Activated T-cell treated with anti-CD3 and anti-CD28 coated beads, Interleukin-2, amount 50 U/mL, for 24 hours (primary cell): ENCODE data around the gene CBX2.

ENCODE experiments used
- DNase-seq: peaks from one replicate; pipeline ENCODE4 v3.0.0-alpha.2; 2020
- H3K27ac Mint-ChIP-seq: 2 replicates; pipeline ENCODE4 v1.8.0; 2020; ENCODE audit warnings: mild to moderate bottlenecking, mixed read lengths
- H3K27me3 Mint-ChIP-seq: 2 replicates; pipeline ENCODE4 v1.8.0; 2020; ENCODE audit warnings: mixed read lengths
- H3K36me3 Mint-ChIP-seq: 2 replicates; pipeline ENCODE4 v1.8.0; 2020; ENCODE audit warnings: low read depth, mixed read lengths
- H3K4me1 Mint-ChIP-seq: 2 replicates; pipeline ENCODE4 v1.8.0; 2020; ENCODE audit warnings: low read depth, mixed read lengths
- H3K4me3 Mint-ChIP-seq: 2 replicates; pipeline ENCODE4 v1.8.0; 2020; ENCODE audit warnings: mild to moderate bottlenecking, moderate library complexity, mixed read lengths
- H3K9me3 Mint-ChIP-seq: 2 replicates; pipeline ENCODE4 v1.8.0; 2020; ENCODE audit warnings: mixed read lengths

CBX2 gene

GRCh38 chr17:79739148-79740062, 38.5 kb upstream of the CBX2 start:
- peaks cover 43% of the 10 kb centered on the region for H3K27me3 Mint-ChIP-seq
- H3K36me3 Mint-ChIP-seq, result no peaks in the 10 kb centered on the region
- no peak overlapping the region for H3K4me3 Mint-ChIP-seq
- H3K4me1 Mint-ChIP-seq, result no peaks in the 10 kb centered on the region
- DNase-seq, result no peak
- no peak overlapping the region for H3K27ac Mint-ChIP-seq
- H3K9me3 Mint-ChIP-seq, result no peaks in the 10 kb centered on the region

- no peak overlapping the region for H3K27ac Mint-ChIP-seq
- peaks cover 45% of the 10 kb centered on the region for H3K27me3 Mint-ChIP-seq
- no peak overlapping the region for H3K4me3 Mint-ChIP-seq
- no peaks in the 10 kb centered on the region for H3K9me3 Mint-ChIP-seq
- no peak for DNase-seq
- H3K36me3 Mint-ChIP-seq, result no peaks in the 10 kb centered on the region
- peaks cover 2% of the 10 kb centered on the region for H3K4me1 Mint-ChIP-seq
These were observed 37.5 kb upstream of the CBX2 start for GRCh38 chr17:79740413-79740812.

GRCh38 chr17:79741401-79741750, 36.6 kb upstream of the CBX2 start:
- no peaks in the 10 kb centered on the region for H3K36me3 Mint-ChIP-seq
- peaks cover 9% of the 10 kb centered on the region for H3K4me1 Mint-ChIP-seq
- H3K27ac Mint-ChIP-seq, result no peak overlapping the region
- H3K4me3 Mint-ChIP-seq, result no peak overlapping the region
- peaks cover 47% of the 10 kb centered on the region for H3K27me3 Mint-ChIP-seq
- no peaks in the 10 kb centered on the region for H3K9me3 Mint-ChIP-seq
- no peak for DNase-seq

GRCh38 chr17:79741751-79742588, 36.0 kb upstream of the CBX2 start:
- H3K27ac Mint-ChIP-seq, result no peak overlapping the region
- H3K4me3 Mint-ChIP-seq, result no peak overlapping the region
- peaks cover 48% of the 10 kb centered on the region for H3K27me3 Mint-ChIP-seq
- no peaks in the 10 kb centered on the region for H3K36me3 Mint-ChIP-seq
- peak; percentile 85 for DNase-seq
- peaks cover 13% of the 10 kb centered on the region for H3K4me1 Mint-ChIP-seq
- no peaks in the 10 kb centered on the region for H3K9me3 Mint-ChIP-seq

- H3K27me3 Mint-ChIP-seq, result peaks cover 53% of the 10 kb centered on the region
- H3K4me3 Mint-ChIP-seq, result no peak overlapping the region
- H3K9me3 Mint-ChIP-seq, result no peaks in the 10 kb centered on the region
- DNase-seq, result no peak
- no peak overlapping the region for H3K27ac Mint-ChIP-seq
- no peaks in the 10 kb centered on the region for H3K36me3 Mint-ChIP-seq
- H3K4me1 Mint-ChIP-seq, result peaks cover 18% of the 10 kb centered on the region
These were observed 35.4 kb upstream of the CBX2 start for GRCh38 chr17:79742589-79742918.

- no peak for DNase-seq
- H3K9me3 Mint-ChIP-seq, result no peaks in the 10 kb centered on the region
- H3K4me1 Mint-ChIP-seq, result peaks cover 21% of the 10 kb centered on the region
- H3K36me3 Mint-ChIP-seq, result no peaks in the 10 kb centered on the region
- no peak overlapping the region for H3K4me3 Mint-ChIP-seq
- no peak overlapping the region for H3K27ac Mint-ChIP-seq
- H3K27me3 Mint-ChIP-seq, result peaks cover 53% of the 10 kb centered on the region
These were observed 34.9 kb upstream of the CBX2 start for GRCh38 chr17:79742951-79743476.

- Mint-ChIP-seq H3K27me3 (peaks cover 49% of the 10 kb centered on the region), H3K9me3 (no peaks in the 10 kb centered on the region), H3K4me1 (peaks cover 21% of the 10 kb centered on the region), H3K4me3 (no peak overlapping the region), H3K27ac (no peak overlapping the region), H3K36me3 (no peaks in the 10 kb centered on the region)
- DNase-seq, result no peak
These were observed 34.3 kb upstream of the CBX2 start for GRCh38 chr17:79743614-79744013.

GRCh38 chr17:79745641-79746105, 32.3 kb upstream of the CBX2 start:
- H3K9me3 Mint-ChIP-seq, result no peaks in the 10 kb centered on the region
- DNase-seq, result no peak
- no peaks in the 10 kb centered on the region for H3K36me3 Mint-ChIP-seq
- H3K4me1 Mint-ChIP-seq, result peaks cover 21% of the 10 kb centered on the region
- H3K27me3 Mint-ChIP-seq, result peaks cover 44% of the 10 kb centered on the region
- H3K27ac Mint-ChIP-seq, result no peak overlapping the region
- no peak overlapping the region for H3K4me3 Mint-ChIP-seq

GRCh38 chr17:79746889-79747507, 30.9 kb upstream of the CBX2 start:
- peaks cover 55% of the 10 kb centered on the region for H3K27me3 Mint-ChIP-seq
- no peak overlapping the region for H3K4me3 Mint-ChIP-seq
- DNase-seq, result no peak
- peaks cover 26% of the 10 kb centered on the region for H3K4me1 Mint-ChIP-seq
- H3K27ac Mint-ChIP-seq, result no peak overlapping the region
- H3K9me3 Mint-ChIP-seq, result no peaks in the 10 kb centered on the region
- no peaks in the 10 kb centered on the region for H3K36me3 Mint-ChIP-seq

GRCh38 chr17:79747508-79748294, 30.2 kb upstream of the CBX2 start:
- Mint-ChIP-seq H3K4me3 (no peak overlapping the region), H3K9me3 (no peaks in the 10 kb centered on the region), H3K27me3 (peaks cover 59% of the 10 kb centered on the region), H3K4me1 (peaks cover 29% of the 10 kb centered on the region), H3K27ac (no peak overlapping the region), H3K36me3 (no peaks in the 10 kb centered on the region)
- no peak for DNase-seq

- no peak for DNase-seq
- Mint-ChIP-seq H3K9me3 (no peaks in the 10 kb centered on the region), H3K27me3 (peaks cover 59% of the 10 kb centered on the region), H3K36me3 (no peaks in the 10 kb centered on the region), H3K4me3 (no peak overlapping the region), H3K4me1 (peaks cover 29% of the 10 kb centered on the region), H3K27ac (no peak overlapping the region)
These were observed 29.5 kb upstream of the CBX2 start for GRCh38 chr17:79748295-79749099.

GRCh38 chr17:79749156-79749815, 28.7 kb upstream of the CBX2 start:
- H3K27me3 Mint-ChIP-seq, result peaks cover 62% of the 10 kb centered on the region
- DNase-seq, result no peak

GRCh38 chr17:79749958-79750357, 28.0 kb upstream of the CBX2 start:
- H3K27ac Mint-ChIP-seq, result no peak overlapping the region
- H3K27me3 Mint-ChIP-seq, result peaks cover 66% of the 10 kb centered on the region
- no peak overlapping the region for H3K4me3 Mint-ChIP-seq
- no peaks in the 10 kb centered on the region for H3K36me3 Mint-ChIP-seq
- no peak for DNase-seq
- no peaks in the 10 kb centered on the region for H3K9me3 Mint-ChIP-seq
- peaks cover 29% of the 10 kb centered on the region for H3K4me1 Mint-ChIP-seq

More at GRCh38 chr17:79749156-79749815, 28.7 kb upstream of the CBX2 start:
- H3K27ac Mint-ChIP-seq, result no peak overlapping the region
- H3K9me3 Mint-ChIP-seq, result no peaks in the 10 kb centered on the region
- H3K4me3 Mint-ChIP-seq, result no peak overlapping the region
- H3K36me3 Mint-ChIP-seq, result no peaks in the 10 kb centered on the region
- peaks cover 29% of the 10 kb centered on the region for H3K4me1 Mint-ChIP-seq
